Inferior parietal cortex (tissue), 1 donor: ENCODE measurements around the gene KIDINS220.

Source experiments
- DNase-seq: peaks from one replicate; pipeline ENCODE4 v3.0.0-alpha.2; 2016; ENCODE audit errors: extremely low spot score

Gene KIDINS220

GRCh38 chr2:8805278-8806210 is 31.9 kb downstream of the KIDINS220 start:
- DNase-seq, result no peak

GRCh38 chr2:8803658-8804379 is 33.6 kb downstream of the KIDINS220 start:
- peak; percentile 47 for DNase-seq

DNA sequence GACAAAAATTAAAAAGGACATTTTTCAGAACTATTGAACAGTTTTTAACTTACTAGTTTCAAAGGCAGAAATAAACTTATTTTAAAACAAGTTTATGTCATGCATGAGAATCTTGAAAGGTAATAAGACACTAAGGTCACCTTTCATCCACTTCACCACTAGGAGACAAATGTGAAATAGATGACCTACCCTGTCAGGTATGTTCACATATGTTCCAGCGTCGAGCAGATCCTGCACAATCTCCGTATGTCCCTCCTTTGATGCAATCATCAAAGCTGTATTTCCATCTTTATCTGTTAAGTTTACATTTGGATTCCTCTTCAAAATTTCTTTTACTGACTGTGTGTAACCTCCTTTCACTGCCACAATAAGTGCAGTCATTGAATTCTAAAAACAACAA is 34.7 kb downstream of the KIDINS220 start:
- no peak for DNase-seq

DNA sequence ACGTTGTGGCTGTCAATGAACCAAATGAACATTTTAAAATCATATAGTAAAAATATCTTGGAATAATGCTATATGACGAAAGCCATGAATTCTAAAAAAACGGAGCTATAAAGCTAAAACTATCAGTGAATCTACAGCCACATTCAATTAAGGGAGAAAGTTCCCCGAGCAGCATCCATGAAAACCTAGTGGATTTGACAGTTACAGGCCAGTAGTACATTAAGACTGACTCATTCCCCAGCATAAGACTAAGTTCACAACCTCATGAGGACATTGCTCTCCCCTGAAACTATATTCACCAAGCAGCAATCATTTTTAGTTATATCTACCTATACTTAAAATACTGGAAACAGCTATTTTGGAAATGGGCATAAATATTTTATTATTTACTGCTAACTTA is 36.6 kb downstream of the KIDINS220 start:
- no peak for DNase-seq

DNA sequence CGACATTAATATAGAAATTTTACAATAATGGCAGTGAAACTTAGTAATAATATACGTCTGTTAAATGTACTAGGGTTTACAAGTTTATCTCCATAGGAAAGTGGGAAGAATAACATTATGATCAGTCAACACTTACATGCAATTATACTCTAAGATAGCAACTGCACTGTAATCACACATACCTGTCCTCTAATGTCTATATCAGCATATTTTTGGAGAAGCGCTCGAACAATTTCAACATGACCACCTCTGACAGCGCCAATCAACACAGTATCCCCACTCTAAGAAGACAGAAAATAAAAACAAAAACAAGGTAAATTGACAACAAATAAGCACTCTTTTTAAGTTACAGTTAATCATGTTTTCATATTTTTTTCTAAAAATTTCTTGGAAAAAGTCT is 37.2 kb downstream of the KIDINS220 start:
- no peak for DNase-seq

DNA sequence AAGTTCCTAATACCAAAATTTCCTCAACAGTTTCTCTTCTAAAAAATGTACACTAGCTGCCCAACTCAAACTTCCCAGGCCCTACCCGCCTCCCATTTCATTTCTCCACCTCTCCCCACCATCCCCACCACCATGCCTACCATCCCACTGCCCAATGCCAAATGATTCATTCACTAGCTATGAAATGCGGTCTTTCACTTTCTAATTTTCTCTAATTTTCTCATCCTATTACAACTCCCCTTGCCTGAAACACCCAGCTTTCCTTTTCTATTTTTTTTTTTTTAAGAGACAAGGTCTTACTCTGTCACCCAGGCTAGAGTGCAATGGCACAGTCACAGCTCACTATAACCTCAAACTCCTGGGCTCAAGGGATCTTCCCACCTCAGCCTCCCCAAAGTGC is 38.4 kb downstream of the KIDINS220 start:
- DNase-seq, result no peak

DNA sequence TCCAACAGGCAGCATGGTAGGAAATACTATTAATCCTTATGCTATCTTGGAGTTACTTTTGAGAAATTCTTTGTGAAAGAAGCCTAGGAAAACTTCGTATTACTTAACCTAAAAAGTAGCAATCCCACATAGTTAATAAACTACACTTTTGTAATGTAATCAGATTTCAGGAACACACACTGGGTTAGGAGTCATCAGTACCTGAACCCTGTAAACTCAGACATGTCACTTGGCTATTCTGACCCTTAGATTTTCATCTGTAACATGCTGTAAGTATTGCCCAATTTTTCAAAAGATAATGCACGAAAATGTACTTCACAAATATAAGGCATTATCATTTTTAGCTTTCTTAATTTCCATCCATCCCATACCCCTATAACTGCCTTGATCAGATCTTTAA is 39.0 kb downstream of the KIDINS220 start:
- DNase-seq, result no peak

DNA sequence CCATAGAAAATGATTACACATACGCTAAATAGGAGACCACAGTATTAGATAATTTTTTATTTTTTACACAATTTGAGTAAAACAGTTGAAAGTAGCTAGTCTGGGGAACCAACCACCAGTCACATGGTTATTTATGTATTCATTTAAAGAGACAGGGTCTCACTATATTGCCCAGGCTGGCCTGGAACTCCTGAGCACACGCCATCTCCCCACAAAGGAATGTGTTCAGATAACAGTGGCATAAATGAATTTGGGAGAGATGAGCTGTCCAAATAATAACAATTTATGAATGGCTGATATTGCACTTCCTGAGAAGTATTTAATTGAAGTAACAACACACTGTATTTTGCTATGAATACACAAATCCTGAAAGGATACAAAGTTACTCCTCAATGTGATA is 39.7 kb downstream of the KIDINS220 start:
- no peak for DNase-seq

DNA sequence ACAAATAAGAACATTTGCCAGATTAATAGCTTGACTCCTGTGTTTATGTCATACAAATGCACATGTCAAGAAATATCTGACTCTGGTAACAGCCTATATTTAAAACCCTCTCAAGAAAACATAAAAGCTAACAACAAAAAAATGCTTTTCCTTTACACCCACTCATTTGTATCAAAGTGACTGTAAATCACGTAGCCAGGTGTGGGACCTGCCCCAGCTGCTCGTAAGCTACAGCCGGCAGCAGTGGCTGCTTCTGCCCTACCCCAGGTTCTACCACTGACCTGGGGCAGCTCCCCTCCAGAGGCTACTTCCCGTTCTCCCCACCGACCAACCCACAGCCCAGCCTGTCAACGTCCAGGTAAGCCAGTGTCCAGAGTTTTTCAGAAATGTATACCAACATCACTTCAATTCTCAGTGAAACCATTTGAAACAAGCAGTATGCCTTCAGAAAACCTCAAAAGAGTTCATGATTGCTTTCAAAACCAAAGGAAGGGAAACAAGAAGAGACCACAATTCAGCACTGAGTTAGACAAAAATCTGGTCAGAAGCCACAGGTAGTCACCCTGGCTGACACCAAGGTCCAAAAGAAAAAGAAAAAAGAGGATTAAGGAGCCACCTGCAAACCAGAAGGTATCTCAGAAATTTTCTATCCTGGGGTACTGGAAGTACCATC is 40.4 kb downstream of the KIDINS220 start:
- no peak for DNase-seq

DNA sequence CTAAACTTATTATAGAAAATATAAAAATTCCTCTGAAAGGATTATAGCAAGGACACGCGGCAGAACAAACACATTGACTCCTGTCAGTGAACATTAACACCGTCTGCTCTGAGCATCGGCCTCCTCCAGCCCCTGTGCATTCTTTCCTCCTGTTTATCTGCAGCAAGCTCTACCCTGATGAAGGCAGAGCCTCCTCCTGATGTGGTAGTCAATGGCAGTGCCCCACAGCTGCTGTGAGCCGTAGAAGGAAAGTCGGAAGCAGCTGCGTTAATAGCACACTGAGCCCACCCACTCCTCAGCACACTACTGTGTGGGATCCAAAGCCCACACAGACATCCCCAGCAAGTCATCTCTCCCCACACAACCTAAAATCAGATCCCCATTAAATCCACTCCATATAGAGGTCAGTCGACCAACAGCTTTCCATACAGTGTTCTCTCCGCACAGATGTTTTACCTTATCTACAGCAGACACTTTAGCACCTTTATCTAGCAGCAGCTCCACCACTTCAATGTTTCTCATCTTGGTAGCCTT is 41.0 kb downstream of the KIDINS220 start:
- DNase-seq, result no peak

- no peak for DNase-seq
These were observed 42.2 kb downstream of the KIDINS220 start for GRCh38 chr2:8794923-8795825.

GRCh38 chr2:8790739-8791162 is 46.7 kb downstream of the KIDINS220 start:
- no peak for DNase-seq

DNA sequence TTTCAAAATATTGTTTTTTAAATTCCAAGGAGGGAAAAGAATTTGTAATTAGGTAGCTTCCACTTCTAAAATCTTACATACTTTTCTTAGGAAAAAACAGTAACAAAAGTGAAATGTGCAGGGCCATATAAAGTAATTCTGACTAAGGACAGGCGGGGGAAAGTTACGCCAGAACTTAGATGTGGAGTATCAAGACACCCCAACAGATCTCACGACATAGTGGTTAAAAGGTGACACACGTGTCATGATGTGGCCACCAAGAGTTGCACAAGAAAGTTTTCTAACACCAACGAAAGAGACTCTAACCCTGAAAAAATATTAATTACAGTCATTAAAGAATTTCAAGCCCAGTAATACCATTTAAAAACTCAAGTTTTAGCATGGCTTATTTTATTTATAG is 51.0 kb downstream of the KIDINS220 start:
- no peak for DNase-seq

DNA sequence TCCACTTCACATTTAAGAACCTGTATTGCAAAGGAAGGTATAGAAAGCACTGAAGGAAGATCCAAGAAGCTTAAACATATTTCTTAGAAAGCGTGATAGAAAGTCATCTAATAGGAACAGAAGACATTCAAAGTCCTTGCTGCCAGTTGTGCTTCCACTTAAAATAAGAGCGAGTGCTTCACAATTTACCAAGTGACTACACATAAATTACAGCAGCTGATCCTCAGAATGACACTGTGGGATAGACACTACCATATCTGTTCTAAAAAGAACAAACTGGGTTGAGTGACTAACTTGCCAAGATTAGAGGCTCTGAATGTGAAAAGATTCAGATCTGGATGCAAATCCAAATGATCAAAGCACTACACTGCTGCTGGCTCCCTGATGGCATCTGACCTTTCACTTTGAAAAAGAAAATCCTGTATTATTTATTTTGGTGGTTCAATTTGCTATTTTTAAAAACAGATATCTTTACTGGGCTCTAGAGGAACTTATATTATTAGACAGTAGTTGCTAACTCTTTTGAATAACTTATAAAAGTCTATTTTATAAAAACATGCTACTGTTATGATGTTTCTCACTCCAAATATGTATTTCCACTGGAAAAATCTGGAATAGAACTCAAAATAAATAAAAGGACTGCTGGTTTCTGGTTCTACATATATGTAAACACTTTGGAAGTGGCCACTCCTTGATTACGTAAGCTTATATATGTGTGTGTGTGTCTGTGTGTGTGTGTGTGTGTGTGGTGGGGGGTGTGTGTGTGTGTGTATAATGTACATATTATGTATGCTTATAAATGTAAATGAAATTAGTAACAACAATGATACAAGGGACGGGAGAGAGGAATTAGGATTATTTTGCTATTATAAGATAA is 57.4 kb downstream of the KIDINS220 start:
- peak; percentile 52 for DNase-seq

- DNase-seq, result no peak
These were observed 63.0 kb downstream of the KIDINS220 start for GRCh38 chr2:8774371-8774770.

- no peak for DNase-seq
These were observed 70.1 kb downstream of the KIDINS220 start for GRCh38 chr2:8767324-8767723.

GRCh38 chr2:8761529-8762164 is 75.8 kb downstream of the KIDINS220 start:
- DNase-seq, result peak; percentile 79

DNA sequence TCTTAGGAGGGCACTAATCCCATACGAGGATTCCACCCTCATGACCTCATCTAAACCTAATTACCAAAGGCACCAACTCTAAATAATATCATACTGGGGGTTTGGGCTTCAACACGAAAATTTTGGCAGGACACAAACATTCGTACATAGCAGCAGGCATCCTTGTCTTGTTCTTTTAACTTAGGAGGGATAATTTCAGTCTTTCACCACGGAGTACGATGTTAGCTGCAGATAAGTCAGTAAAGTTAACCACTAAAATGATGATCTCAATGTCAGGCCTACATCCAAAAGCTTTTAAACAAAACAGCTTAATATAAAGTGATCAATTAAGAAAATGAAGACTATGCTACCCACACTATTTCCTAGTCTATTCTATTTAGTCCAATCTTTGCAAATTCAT is 80.7 kb downstream of the KIDINS220 start:
- DNase-seq, result no peak

GRCh38 chr2:8756230-8756629 is 81.2 kb downstream of the KIDINS220 start:
- DNase-seq, result no peak
